GM18907 (cell line): ENCODE measurements around the gene PAX6.

Source experiments
- ATAC-seq: cut with Tn5 transposase; IDR thresholded peaks from one replicate; pipeline ENCODE4 v1.9.1; 2021; ENCODE audit warnings: mild to moderate bottlenecking, moderate library complexity; ENCODE audit not compliant: unreplicated experiment

The PAX6 gene

GRCh38 chr11:31822927-31823643 lies 12.0 kb upstream of the PAX6 start:
- ATAC-seq, result no peak

- ATAC-seq, result no peak
These were observed 11.2 kb upstream of the PAX6 start for GRCh38 chr11:31822175-31822926.

GRCh38 chr11:31821766-31822165 lies 10.6 kb upstream of the PAX6 start:
- no peak for ATAC-seq

- ATAC-seq, result no peak
These were observed 10.2 kb upstream of the PAX6 start for GRCh38 chr11:31821235-31821764.

- ATAC-seq, result no peak
These were observed 9.3 kb upstream of the PAX6 start for GRCh38 chr11:31820438-31820818.

GRCh38 chr11:31819621-31820437 lies 8.7 kb upstream of the PAX6 start:
- ATAC-seq, result no peak

- ATAC-seq, result no peak
These were observed 7.8 kb upstream of the PAX6 start for GRCh38 chr11:31818874-31819331.

GRCh38 chr11:31818425-31818755 lies 7.3 kb upstream of the PAX6 start:
- no peak for ATAC-seq

- no peak for ATAC-seq
These were observed 6.7 kb upstream of the PAX6 start for GRCh38 chr11:31817621-31818424.

- no peak for ATAC-seq
These were observed 6.0 kb upstream of the PAX6 start for GRCh38 chr11:31817054-31817620.

- no peak for ATAC-seq
These were observed 5.4 kb upstream of the PAX6 start for GRCh38 chr11:31816468-31817053.

- no peak for ATAC-seq
These were observed 4.8 kb upstream of the PAX6 start for GRCh38 chr11:31815711-31816467.

GRCh38 chr11:31814176-31814868 lies 3.2 kb upstream of the PAX6 start:
- ATAC-seq, result no peak

GRCh38 chr11:31813391-31814175 lies 2.5 kb upstream of the PAX6 start:
- no peak for ATAC-seq

- ATAC-seq, result no peak
These were observed 1.6 kb upstream of the PAX6 start for GRCh38 chr11:31812383-31813381.
